Caco-2 (cell line): ENCODE data around the gene HEXIM2. TPM values are rescaled to one million over a fixed set of nuclear protein-coding genes. Genes with fewer than 3 reads are reported as not detected.

Experiments
- BruUV-seq: library from RNA; stranded (reverse); fragments of 400-500 nt; replicated peaks from 2 replicates; lab custom pipeline; 2021; lab: Mats Ljungman, UMichigan
- CTCF ChIA-PET: fragments of 300-600 bp; sonication (Branson Sonifier 250); formaldehyde crosslinking; loops from one replicate; lab custom pipeline; 2022; ENCODE audit warnings: antibody characterized with exemption; lab: Charles Lee
- POLR2A ChIA-PET: fragments of 300-600 bp; sonication (Branson Sonifier 250); formaldehyde crosslinking; loops from one replicate; lab custom pipeline; 2022; ENCODE audit warnings: antibody characterized with exemption; lab: Charles Lee
- DNase-seq, 2 experiments: peaks; one replicate each; pipeline versions ENCODE4 v3.0.0 to v3.0.0-alpha.2; 2020 to 2022
- H3K27me3 ChIP-seq: replicated peaks from 2 replicates; pipeline ENCODE4 v1.6.0; 2011; ENCODE audit warnings: low read length; ENCODE audit not compliant: control insufficient read depth, insufficient read depth
- H3K36me3 ChIP-seq: 2 replicates; pipeline ENCODE4 v1.5.1; 2011; ENCODE audit warnings: low read length; ENCODE audit not compliant: control insufficient read depth, insufficient read depth
- H3K4me1 ChIP-seq: fragments of 250-450 bp; sonication (Bioruptor Pico); 2 replicates; pipeline ENCODE4 v1.5.1; 2020; ENCODE audit warnings: mild to moderate bottlenecking
- H3K4me3 ChIP-seq: 2 replicates; pipeline ENCODE4 v1.5.1; 2011; ENCODE audit warnings: low read depth, mild to moderate bottlenecking, control low read depth, low read length
- H3K9me3 ChIP-seq: fragments of 250-450 bp; sonication (Bioruptor Pico); 2 replicates; pipeline ENCODE4 v1.5.1; 2020; ENCODE audit warnings: mild to moderate bottlenecking, moderate library complexity
- H3K27ac Mint-ChIP-seq: one replicate; pipeline ENCODE4 v1.8.0; 2022; ENCODE audit warnings: mixed read lengths; ENCODE audit not compliant: unreplicated experiment
- H3K27me3 Mint-ChIP-seq: one replicate; pipeline ENCODE4 v1.8.0; 2022; ENCODE audit warnings: mixed read lengths; ENCODE audit not compliant: insufficient read depth, unreplicated experiment
- H3K36me3 Mint-ChIP-seq: one replicate; pipeline ENCODE4 v1.8.0; 2022; ENCODE audit warnings: mild to moderate bottlenecking, mixed read lengths; ENCODE audit not compliant: insufficient read depth, unreplicated experiment
- H3K4me1 Mint-ChIP-seq: one replicate; pipeline ENCODE4 v1.8.0; 2022; ENCODE audit warnings: low read depth, mixed read lengths; ENCODE audit not compliant: unreplicated experiment
- H3K4me3 Mint-ChIP-seq: one replicate; pipeline ENCODE4 v1.8.0; 2022; ENCODE audit warnings: mild to moderate bottlenecking, moderate library complexity, mixed read lengths; ENCODE audit not compliant: unreplicated experiment
- H3K9me3 Mint-ChIP-seq: one replicate; pipeline ENCODE4 v1.8.0; 2022; ENCODE audit warnings: mixed read lengths; ENCODE audit not compliant: unreplicated experiment
- CTCF ChIP-seq, 2 experiments: fragments of 200-600 bp in 1 of 2; IDR thresholded peaks; 1 replicate in 1 of 2; 2 replicates in 1 of 2; pipeline versions ENCODE4 v1.5.1 to v1.8.0; 2011 to 2022; ENCODE audit warnings: antibody characterized with exemption in 1 of 2, control low read depth in 1 of 2, inconsistent platforms in 1 of 2, low read depth in 1 of 2, low read length in 1 of 2, mild to moderate bottlenecking in 1 of 2, moderate library complexity in 1 of 2; ENCODE audit not compliant: insufficient read depth in 1 of 2, severe bottlenecking in 1 of 2, unreplicated experiment in 1 of 2
- intact Hi-C: fragments of 100-400 bp; cut with micrococcal nuclease; formaldehyde crosslinking; loops from one replicate; pipeline ENCODE4 v1.10.0; 2022; ENCODE audit not compliant: unreplicated experiment
- total RNA-seq: library from RNA; stranded (reverse); gene quantifications from 2 replicates; pipeline ENCODE4 v1.2.3, GENCODE V29; 2022

The HEXIM2 gene
- total RNA-seq, 1 experiment from 2014 or later, result 12.7 TPM

DNA sequence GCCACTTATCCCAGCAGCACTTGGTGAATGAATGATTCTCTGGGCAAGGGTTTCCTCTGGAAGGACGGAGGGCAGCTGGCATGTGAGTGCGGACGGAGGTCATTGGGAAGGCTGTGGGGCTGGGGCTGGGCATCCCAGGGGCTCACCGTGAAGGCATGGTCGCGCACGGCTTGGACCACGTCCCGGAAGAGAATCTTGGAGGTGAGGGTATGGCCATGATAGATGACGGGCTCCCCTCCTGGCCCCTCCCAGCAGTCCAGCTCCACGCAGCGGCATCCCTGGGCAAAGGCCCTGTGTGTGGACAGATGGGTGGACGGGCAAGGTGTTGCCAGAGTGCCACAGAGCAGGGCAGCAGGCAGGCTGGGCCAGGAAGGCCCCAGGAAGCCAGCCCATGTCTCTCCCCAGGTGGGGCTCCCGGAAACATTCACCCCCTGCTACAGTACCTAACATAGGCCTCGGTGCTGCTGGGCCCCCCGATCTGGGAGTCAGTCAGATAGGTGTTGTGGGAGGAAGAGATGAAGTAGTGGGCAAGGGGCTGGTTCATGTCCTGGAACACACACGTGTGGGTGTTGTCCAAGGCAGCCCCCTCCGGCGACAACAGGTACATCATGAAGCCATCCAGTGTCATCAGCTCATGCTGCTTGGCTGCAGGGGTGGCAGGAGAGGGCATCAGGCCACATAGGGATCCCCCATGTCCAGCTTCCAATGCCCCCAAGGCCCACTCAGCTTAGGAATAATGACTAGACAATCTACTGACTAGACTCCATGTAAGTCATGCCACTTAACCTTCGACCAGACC, 43.6 kb upstream of the HEXIM2 start:
- CTCF ChIA-PET, result interaction anchor here (1.4 kb wide), 1 partner anchor 18 kb away, joined by 3 read pairs; the partner anchor contains the start of gene ACBD4
- Histone ChIP-seq H3K4me3 (no peak overlapping the region), H3K27me3 (no peaks in the 10 kb centered on the region), H3K36me3 (peaks cover 2% of the 10 kb centered on the region; the same call in 1 of the 2 replicates), H3K4me1 (peaks cover 20% of the 10 kb centered on the region), H3K9me3 (no peaks in the 10 kb centered on the region)
- POLR2A ChIA-PET, result interaction anchor here (0.6 kb wide), 1 partner anchor 616 kb away, joined by 3 read pairs; no protein-coding TSS in a partner anchor
- intact Hi-C loops, result no loop called here
- no peak for DNase-seq
- BruUV-seq, result no TSS peak
- Mint-ChIP-seq H3K36me3 (peaks cover 47% of the 10 kb centered on the region), H3K4me3 (no peak overlapping the region), H3K4me1 (peaks cover 9% of the 10 kb centered on the region), H3K27ac (no peak overlapping the region), H3K9me3 (no peaks in the 10 kb centered on the region), H3K27me3 (no peaks in the 10 kb centered on the region)
- no peak for TF ChIP-seq CTCF (IDR thresholded peaks at IDR 0.05; ENCODE audit: insufficient read depth in 1 of 2, low read depth in 1 of 2, low read length in 1 of 2, severe bottlenecking in 1 of 2, unreplicated experiment in 1 of 2)

- no peaks in the 10 kb centered on the region for H3K9me3 ChIP-seq
- H3K36me3 Mint-ChIP-seq, result peaks cover 41% of the 10 kb centered on the region
- no peak overlapping the region for H3K4me3 Mint-ChIP-seq
- POLR2A ChIA-PET, result interaction anchor here (0.6 kb wide), 1 partner anchor 617 kb away, joined by 3 read pairs; no protein-coding TSS in a partner anchor
- no peak overlapping the region for H3K4me3 ChIP-seq
- no peaks in the 10 kb centered on the region for H3K27me3 ChIP-seq
- no peaks in the 10 kb centered on the region for H3K9me3 Mint-ChIP-seq
- no peak for DNase-seq
- H3K4me1 Mint-ChIP-seq, result peaks cover 13% of the 10 kb centered on the region
- H3K27ac Mint-ChIP-seq, result no peak overlapping the region
- no peaks in the 10 kb centered on the region for H3K27me3 Mint-ChIP-seq
- no peak for TF ChIP-seq CTCF (IDR thresholded peaks at IDR 0.05; ENCODE audit: insufficient read depth in 1 of 2, low read depth in 1 of 2, low read length in 1 of 2, severe bottlenecking in 1 of 2, unreplicated experiment in 1 of 2)
- BruUV-seq, result no TSS peak
- CTCF ChIA-PET, result interaction anchor here (1.4 kb wide), 1 partner anchor 17 kb away, joined by 3 read pairs; the partner anchor contains the start of gene ACBD4
- H3K4me1 ChIP-seq, result peaks cover 26% of the 10 kb centered on the region
- H3K36me3 ChIP-seq, result peaks cover 2% of the 10 kb centered on the region; the same call in 1 of the 2 replicates
- intact Hi-C loops, result no loop called here
These were observed 43.0 kb upstream of the HEXIM2 start for GRCh38 chr17:45118691-45119090.

GRCh38 chr17:45119964-45120363, 41.7 kb upstream of the HEXIM2 start:
- no TSS peak for BruUV-seq
- Histone ChIP-seq H3K36me3 (peaks cover 2% of the 10 kb centered on the region; the same call in 1 of the 2 replicates), H3K4me1 (peaks cover 30% of the 10 kb centered on the region), H3K27me3 (no peaks in the 10 kb centered on the region), H3K4me3 (no peak overlapping the region), H3K9me3 (no peaks in the 10 kb centered on the region)
- Mint-ChIP-seq H3K27ac (no peak overlapping the region), H3K27me3 (no peaks in the 10 kb centered on the region), H3K9me3 (no peaks in the 10 kb centered on the region), H3K4me3 (no peak overlapping the region), H3K4me1 (peaks cover 13% of the 10 kb centered on the region), H3K36me3 (peaks cover 34% of the 10 kb centered on the region)
- no peak for DNase-seq
- ChIA-PET CTCF (interaction anchor here (1.0 kb wide), 1 partner anchor 15 kb away, joined by 7 read pairs; the partner anchor contains the start of gene ACBD4), POLR2A (interaction anchor here (0.5 kb wide), 1 partner anchor 25 kb away, joined by 12 read pairs; no protein-coding TSS in a partner anchor)
- TF ChIP-seq CTCF (IDR thresholded peaks at IDR 0.05; ENCODE audit: insufficient read depth in 1 of 2, low read depth in 1 of 2, low read length in 1 of 2, severe bottlenecking in 1 of 2, unreplicated experiment in 1 of 2), result no peak
- intact Hi-C loops, result no loop called here
